Adrenal gland (tissue), 12 donors: ENCODE data around the gene UXT. TPM values are rescaled to one million over a fixed set of nuclear protein-coding genes. Genes with fewer than 3 reads are reported as not detected.

Experiments used
- DNase-seq, 7 donors: peaks; one replicate each; pipeline ENCODE4 v3.0.0-alpha.2; 2019 to 2020
- H3K27ac ChIP-seq, 5 donors: fragments of 200-600 bp; sonication (generic) in 4 of 5; 1 replicate in 3 of 5; 2 replicates in 2 of 5; pipeline versions ENCODE4 v1.5.1 to v1.8.0; 2016 to 2020; ENCODE audit warnings: mild to moderate bottlenecking in 1 of 5
- H3K27me3 ChIP-seq: fragments of 200-600 bp; 2 replicates; pipeline ENCODE4 v1.8.0; 2021
- H3K36me3 ChIP-seq, 2 donors: fragments of 200-600 bp; replicated peaks in 1 of 2; 1 replicate in 1 of 2; 2 replicates in 1 of 2; pipeline versions ENCODE4 v1.5.1 to v1.8.0; 2018 to 2022
- H3K4me1 ChIP-seq, 2 donors: fragments of 200-600 bp; replicated peaks in 1 of 2; 1 replicate in 1 of 2; 2 replicates in 1 of 2; pipeline versions ENCODE4 v1.5.1 to v1.8.0; 2018 to 2021
- H3K4me3 ChIP-seq, 4 donors: fragments of 200-600 bp; sonication (generic) in 3 of 4; one replicate each; pipeline ENCODE4 v1.5.1; 2016 to 2018
- H3K9me3 ChIP-seq, 3 donors: fragments of 200-600 bp; sonication (generic) in 1 of 3; replicated peaks in 1 of 3; 1 replicate in 2 of 3; 2 replicates in 1 of 3; pipeline versions ENCODE4 v1.5.1 to v1.8.0; 2016 to 2021
- CTCF ChIP-seq, 6 experiments: fragments of 450-650 bp in 4 of 6; fragments of 200-600 bp in 2 of 6; sonication (generic) in 1 of 6; IDR thresholded peaks; 1 replicate in 5 of 6; 2 replicates in 1 of 6; pipeline versions ENCODE4 v1.5.1 to v1.8.0; 2016 to 2021; ENCODE audit warnings: antibody characterized with exemption in 6 of 6, mild to moderate bottlenecking in 2 of 6, moderate library complexity in 1 of 6
- POLR2A ChIP-seq, 2 donors: fragments of 450-650 bp; IDR thresholded peaks; one replicate each; pipeline ENCODE4 v1.6.1; 2017; ENCODE audit warnings: antibody characterized with exemption in 2 of 2, mild to moderate bottlenecking in 2 of 2, moderate library complexity in 1 of 2
- WGBS, 4 donors: extraction: QIAGEN DNeasy Blood & Tissue Kit in 2 of 4; methylation state at CpG; one replicate each; pipeline versions ENCODE4 v1.1.5 to v1.1.7; 2013 to 2017; 5-methylcytosine and 5-hydroxymethylcytosine counted together
- intact Hi-C, 2 donors: fragments of 100-400 bp; cut with DNase I; formaldehyde crosslinking; loops; one replicate each; pipeline versions ENCODE4 v1.14.1 to v1.15.0; 2022 to 2023
- polyA plus RNA-seq, 3 donors: library from polyadenylated mRNA; stranded (reverse); fragments of 200-250 nt in 2 of 3; fragments of 350-450 nt in 1 of 3; fragmentation: Illumina TruSeq in 1 of 3; extraction: RNeasy Lipid Tissue Mini Kit (QIAGEN cat#74804) in 1 of 3; gene quantifications; one replicate each; pipeline ENCODE4 v1.2.3, GENCODE V29; 2013 to 2014
- total RNA-seq, 9 donors: library from RNA; depleted of rRNA in 4 of 9; stranded (reverse); fragments of >200 nt in 4 of 9; fragments of 120-200 nt in 1 of 9; fragmentation: NEBNext Ultra II Directional in 1 of 9; extraction: Animal tissue kit (Norgen Biotek cat#: 25700) in 1 of 9; gene quantifications; one replicate each; pipeline versions ENCODE4 v1.1.0 to v1.2.4, GENCODE V29; 2013 to 2023
- donor health status: healthy with polysubstance abuse.
- donor health status: Bipolar disorder and iron deficiency.
- donor health status: DM: yes; HTN: yes; CAD: no.
- donor health status: DM: no; HTN: no; CAD: no.
- donor health status: DM: no; HTN: no; CAD: no.
- donor health status: DM: yes; HTN: yes; CAD: no.

The UXT gene
- total and polyA plus RNA-seq, 12 donors: 120 to 176 (median 151) TPM

GRCh38 chrX:47623540-47624027 lies 35.4 kb downstream of the UXT start:
- DNase-seq: peak; percentile 55 to 87 (median 65)
- TF ChIP-seq POLR2A (IDR thresholded peaks at IDR 0.05) (no peak), CTCF (IDR thresholded peaks at IDR 0.05) (no peak)
- Histone ChIP-seq H3K9me3 (no peaks in the 10 kb centered on the region), H3K36me3 (no peaks in the 10 kb centered on the region), H3K27me3 (peaks cover 9% of the 10 kb centered on the region), H3K27ac (no peak overlapping the region), H3K4me1 (no peaks in the 10 kb centered on the region), H3K4me3 (peak overlapping the region in 1 of 4 donors; percentile 36)
- intact Hi-C loops: no loop called here
- 0 to 37% (median 17%) methylated on average over 9 to 35 of the region's 35 CpGs for WGBS, 4 donors

GRCh38 chrX:47621851-47622250 lies 37.1 kb downstream of the UXT start:
- Histone ChIP-seq H3K27ac (no peak overlapping the region), H3K4me3 (no peak overlapping the region), H3K27me3 (peaks cover 12% of the 10 kb centered on the region), H3K4me1 (no peaks in the 10 kb centered on the region), H3K36me3 (no peaks in the 10 kb centered on the region), H3K9me3 (no peaks in the 10 kb centered on the region)
- 66 to 89% (median 83%) methylated on average over 5 to 6 of the region's 6 CpGs for WGBS, 4 donors
- TF ChIP-seq CTCF (IDR thresholded peaks at IDR 0.05) (no peak), POLR2A (IDR thresholded peaks at IDR 0.05) (no peak)
- DNase-seq: peak in 1 of 7 donors; percentile 13
- intact Hi-C loops: no loop called here

GRCh38 chrX:47620303-47620685 lies 38.7 kb downstream of the UXT start:
- Histone ChIP-seq H3K27ac (no peak overlapping the region), H3K36me3 (no peaks in the 10 kb centered on the region), H3K4me1 (no peaks in the 10 kb centered on the region), H3K27me3 (peaks cover 12% of the 10 kb centered on the region), H3K9me3 (no peaks in the 10 kb centered on the region), H3K4me3 (no peak overlapping the region)
- WGBS, 4 donors: 54 to 94% (median 64%) methylated on average over 5 to 9 of the region's 9 CpGs
- DNase-seq: no peak
- TF ChIP-seq POLR2A (IDR thresholded peaks at IDR 0.05): no peak
- intact Hi-C loops: no loop called here

GRCh38 chrX:47619486-47620302 lies 39.3 kb downstream of the UXT start, which contains the start of gene SYN1:
SYN1 (minus strand) TSS chrX:47619857; CDS start chrX:47619728, 129 bp downstream.
- intact Hi-C loops: no loop called here
- WGBS, 4 donors: 1 to 41% (median 32%) methylated on average over 23 to 88 of the region's 88 CpGs; no CpG with 5 or more reads in 1 of the 4 donors
- Histone ChIP-seq H3K27ac (no peak within 1 kb of the TSS), H3K27me3 (peaks cover 12% of the 10 kb centered on the region), H3K4me1 (no peaks in the 10 kb centered on the region), H3K4me3 (peak within 1 kb of the TSS in 1 of 4 donors; percentile 44), H3K9me3 (no peaks in the 10 kb centered on the region), H3K36me3 (no peaks in the 10 kb centered on the region)
- peak; percentile 79 to 89 (median 83) for DNase-seq
- no peak for TF ChIP-seq POLR2A (IDR thresholded peaks at IDR 0.05)
- peak in 4 of 6 experiments; percentile 8 to 41 (median 22) for TF ChIP-seq CTCF (IDR thresholded peaks at IDR 0.05)
